Mesendoderm (in vitro differentiated cells): Measurements from ENCODE around the gene NADSYN1.
A peak's percentile ranks its signal among the peaks of the same experiment; 100 is the strongest.

Source experiments
- DNase-seq: peaks from one replicate; pipeline ENCODE4 v3.0.0; 2013
- H2AK5ac ChIP-seq: 2 replicates; pipeline ENCODE4 v1.6.1; 2013; ENCODE audit warnings: low read length, inconsistent platforms
- H2BK120ac ChIP-seq: 2 replicates; pipeline ENCODE4 v1.6.1; 2013; ENCODE audit warnings: low read depth, mild to moderate bottlenecking, low read length, moderate library complexity, mixed read lengths
- H2BK15ac ChIP-seq: replicated peaks from 2 replicates; pipeline ENCODE4 v1.6.1; 2013; ENCODE audit warnings: low read depth, mild to moderate bottlenecking, moderate library complexity
- H2BK5ac ChIP-seq: 2 replicates; pipeline ENCODE4 v1.6.1; 2013; ENCODE audit warnings: low read length, inconsistent platforms
- H3K18ac ChIP-seq: 2 replicates; pipeline ENCODE4 v1.6.1; 2013; ENCODE audit warnings: mild to moderate bottlenecking, low read length, mixed read lengths
- H3K23ac ChIP-seq: one replicate; pipeline ENCODE4 v1.6.1; 2013; ENCODE audit warnings: low read length
- H3K27ac ChIP-seq: 2 replicates; pipeline ENCODE4 v1.5.1; 2013; ENCODE audit warnings: low read depth, mild to moderate bottlenecking, inconsistent platforms, low read length, moderate library complexity
- H3K27me3 ChIP-seq: 2 replicates; pipeline ENCODE4 v1.6.1; 2013; ENCODE audit warnings: low read length, control low read depth, mild to moderate bottlenecking, inconsistent platforms; ENCODE audit not compliant: insufficient read depth, poor library complexity
- H3K36me3 ChIP-seq: 2 replicates; pipeline ENCODE4 v1.6.1; 2013; ENCODE audit warnings: low read length, inconsistent platforms; ENCODE audit not compliant: control insufficient read depth, insufficient read depth
- H3K4ac ChIP-seq: one replicate; pipeline ENCODE4 v1.6.1; 2013; ENCODE audit warnings: low read depth, mild to moderate bottlenecking, low read length, moderate library complexity
- H3K4me1 ChIP-seq: 2 replicates; pipeline ENCODE4 v1.6.1; 2013; ENCODE audit warnings: low read depth, low read length, inconsistent platforms; ENCODE audit not compliant: control insufficient read depth
- H3K4me2 ChIP-seq: 2 replicates; pipeline ENCODE4 v1.6.1; 2013; ENCODE audit warnings: low read length
- H3K4me3 ChIP-seq: 2 replicates; pipeline ENCODE4 v1.5.1; 2013; ENCODE audit warnings: mild to moderate bottlenecking, low read length
- H3K56ac ChIP-seq: one replicate; pipeline ENCODE4 v1.6.1; 2013; ENCODE audit warnings: low read length
- H3K79me1 ChIP-seq: 2 replicates; pipeline ENCODE4 v1.6.1; 2013; ENCODE audit warnings: low read length, inconsistent platforms
- H3K79me2 ChIP-seq: 2 replicates; pipeline ENCODE4 v1.6.1; 2013; ENCODE audit warnings: mild to moderate bottlenecking, low read length; ENCODE audit not compliant: control insufficient read depth, insufficient read depth
- H3K9ac ChIP-seq: 2 replicates; pipeline ENCODE4 v1.6.1; 2013; ENCODE audit warnings: low read length, inconsistent platforms
- H4K5ac ChIP-seq: one replicate; pipeline ENCODE4 v1.6.1; 2013; ENCODE audit warnings: low read length
- H4K8ac ChIP-seq: one replicate; pipeline ENCODE4 v1.6.1; 2013; ENCODE audit warnings: low read depth, mild to moderate bottlenecking, control low read depth, low read length, moderate library complexity
- WGBS: extraction: QIAGEN DNeasy Blood & Tissue Kit; methylation state at CpG from one replicate; pipeline ENCODE4 v1.1.7; 2013; ENCODE audit warnings: low lambda C conversion rate, missing lambda C conversion rate; ENCODE audit not compliant: insufficient coverage; ENCODE audit errors: extremely low coverage; 5-methylcytosine and 5-hydroxymethylcytosine counted together

Gene NADSYN1

GRCh38 chr11:71486320-71486719 is 33.3 kb downstream of the NADSYN1 start:
- H3K4me3 ChIP-seq, result no peak overlapping the region
- no peaks in the 10 kb centered on the region for H3K79me2 ChIP-seq
- H2BK15ac ChIP-seq, result no peak overlapping the region
- no peak overlapping the region for H2BK120ac ChIP-seq
- H3K4me1 ChIP-seq, result peaks cover 4% of the 10 kb centered on the region
- H2AK5ac ChIP-seq, result no peak overlapping the region
- H4K5ac ChIP-seq, result no peak overlapping the region
- H3K23ac ChIP-seq, result no peak overlapping the region
- no peak overlapping the region for H3K27ac ChIP-seq
- no peak overlapping the region for H3K4me2 ChIP-seq
- no peak overlapping the region for H3K9ac ChIP-seq
- H2BK5ac ChIP-seq, result no peak overlapping the region
- no peak overlapping the region for H4K8ac ChIP-seq
- no peak overlapping the region for H3K56ac ChIP-seq
- WGBS, result no CpG with 5 or more reads among the region's 1 CpG
- no peak overlapping the region for H3K4ac ChIP-seq
- DNase-seq, result no peak
- H3K36me3 ChIP-seq, result peaks cover 9% of the 10 kb centered on the region
- no peak overlapping the region for H3K18ac ChIP-seq
- no peaks in the 10 kb centered on the region for H3K27me3 ChIP-seq
- no peaks in the 10 kb centered on the region for H3K79me1 ChIP-seq

GRCh38 chr11:71488681-71489270 is 35.8 kb downstream of the NADSYN1 start:
- Histone ChIP-seq H2AK5ac (no peak overlapping the region), H3K36me3 (peaks cover 7% of the 10 kb centered on the region), H3K4me3 (no peak overlapping the region), H3K27ac (peak overlapping the region; percentile 71), H2BK120ac (no peak overlapping the region), H4K8ac (no peak overlapping the region), H3K4ac (no peak overlapping the region), H3K27me3 (no peaks in the 10 kb centered on the region), H3K56ac (peak overlapping the region; percentile 65), H2BK15ac (no peak overlapping the region), H3K79me1 (no peaks in the 10 kb centered on the region), H3K4me1 (peaks cover 4% of the 10 kb centered on the region), H3K4me2 (no peak overlapping the region), H3K9ac (no peak overlapping the region), H2BK5ac (peak overlapping the region; percentile 63), H4K5ac (no peak overlapping the region), H3K18ac (no peak overlapping the region), H3K23ac (no peak overlapping the region), H3K79me2 (no peaks in the 10 kb centered on the region)
- WGBS, result no CpG with 5 or more reads among the region's 6 CpGs
- DNase-seq, result no peak

GRCh38 chr11:71489311-71490043 is 36.5 kb downstream of the NADSYN1 start:
- Histone ChIP-seq H3K4ac (no peak overlapping the region), H3K18ac (no peak overlapping the region), H3K56ac (peak overlapping the region; percentile 15), H3K79me2 (no peaks in the 10 kb centered on the region), H3K4me2 (no peak overlapping the region), H4K5ac (no peak overlapping the region), H4K8ac (no peak overlapping the region), H3K36me3 (peaks cover 9% of the 10 kb centered on the region), H3K79me1 (no peaks in the 10 kb centered on the region), H3K27me3 (no peaks in the 10 kb centered on the region), H2BK15ac (no peak overlapping the region), H3K23ac (no peak overlapping the region), H3K27ac (no peak overlapping the region), H3K4me1 (peaks cover 4% of the 10 kb centered on the region), H2AK5ac (no peak overlapping the region), H2BK5ac (no peak overlapping the region), H3K4me3 (no peak overlapping the region), H3K9ac (no peak overlapping the region), H2BK120ac (no peak overlapping the region)
- DNase-seq, result no peak
- no CpG with 5 or more reads among the region's 15 CpGs for WGBS

- Histone ChIP-seq H3K4ac (no peak overlapping the region), H3K23ac (no peak overlapping the region), H2BK5ac (no peak overlapping the region), H3K4me3 (no peak overlapping the region), H3K4me1 (peaks cover 4% of the 10 kb centered on the region), H3K4me2 (no peak overlapping the region), H2BK120ac (no peak overlapping the region), H4K5ac (no peak overlapping the region), H2AK5ac (no peak overlapping the region), H2BK15ac (no peak overlapping the region), H3K79me2 (no peaks in the 10 kb centered on the region), H3K36me3 (peaks cover 7% of the 10 kb centered on the region), H3K56ac (no peak overlapping the region), H3K27me3 (no peaks in the 10 kb centered on the region), H4K8ac (no peak overlapping the region), H3K18ac (no peak overlapping the region), H3K27ac (no peak overlapping the region), H3K79me1 (no peaks in the 10 kb centered on the region), H3K9ac (no peak overlapping the region)
- no CpG with 5 or more reads among the region's 23 CpGs for WGBS
- no peak for DNase-seq
Observed at GRCh38 chr11:71490044-71490730, 37.2 kb downstream of the NADSYN1 start.

- Histone ChIP-seq H3K18ac (no peak overlapping the region), H2BK120ac (no peak overlapping the region), H4K8ac (no peak overlapping the region), H3K27ac (no peak overlapping the region), H3K9ac (no peak overlapping the region), H3K56ac (peak overlapping the region; percentile 15), H2BK5ac (no peak overlapping the region), H3K27me3 (no peaks in the 10 kb centered on the region), H3K79me2 (no peaks in the 10 kb centered on the region), H3K23ac (no peak overlapping the region), H3K4me3 (no peak overlapping the region), H3K79me1 (no peaks in the 10 kb centered on the region), H2AK5ac (no peak overlapping the region), H4K5ac (no peak overlapping the region), H3K4ac (no peak overlapping the region), H3K4me2 (no peak overlapping the region), H3K4me1 (peaks cover 4% of the 10 kb centered on the region), H2BK15ac (no peak overlapping the region), H3K36me3 (peaks cover 7% of the 10 kb centered on the region)
- no CpG with 5 or more reads among the region's 28 CpGs for WGBS
- DNase-seq, result no peak
Observed at GRCh38 chr11:71490731-71491390, 37.9 kb downstream of the NADSYN1 start.
